ENCODE measurements around the gene RBM17.
"Not testable (repeated sequence)": the region's sequence is repeated elsewhere in the genome, so short reads cannot be mapped to it uniquely, and the experiment has no call there.

The RBM17 gene

DNA sequence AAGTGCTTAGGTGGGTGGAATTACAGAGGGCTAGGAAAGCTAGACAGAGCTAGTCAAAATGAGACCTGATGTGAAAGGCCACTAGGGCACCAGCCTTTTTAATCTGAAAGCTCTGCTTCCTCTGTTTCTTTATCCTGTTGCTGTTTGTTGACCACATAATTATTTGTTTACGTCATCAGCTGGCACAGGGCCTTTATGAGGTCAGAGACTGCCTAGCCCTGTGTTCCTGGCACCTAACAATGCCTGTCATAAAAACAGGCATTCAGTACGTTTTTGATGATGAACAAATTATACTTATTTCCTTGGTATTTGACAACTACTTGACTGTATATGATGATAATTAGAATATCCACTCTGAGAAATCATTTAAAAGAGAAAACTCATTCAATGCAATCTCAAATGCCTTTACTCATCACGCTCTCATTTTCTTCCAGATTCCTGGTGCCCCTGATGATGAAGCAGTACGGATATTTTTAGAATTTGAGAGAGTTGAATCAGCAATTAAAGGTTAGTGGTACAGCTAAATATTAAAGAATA, 26.0 kb downstream of the RBM17 start:
- no peak for DNase-seq

DNA sequence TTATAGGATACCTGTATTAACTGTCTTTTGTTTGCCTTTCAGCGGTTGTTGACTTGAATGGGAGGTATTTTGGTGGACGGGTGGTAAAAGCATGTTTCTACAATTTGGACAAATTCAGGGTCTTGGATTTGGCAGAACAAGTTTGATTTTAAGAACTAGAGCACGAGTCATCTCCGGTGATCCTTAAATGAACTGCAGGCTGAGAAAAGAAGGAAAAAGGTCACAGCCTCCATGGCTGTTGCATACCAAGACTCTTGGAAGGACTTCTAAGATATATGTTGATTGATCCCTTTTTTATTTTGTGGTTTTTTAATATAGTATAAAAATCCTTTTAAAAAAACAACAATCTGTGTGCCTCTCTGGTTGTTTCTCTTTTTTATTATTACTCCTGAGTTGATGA, 26.6 kb downstream of the RBM17 start:
- DNase-seq = no peak

GRCh38 chr10:6115824-6116350, 27.1 kb downstream of the RBM17 start:
- DNase-seq = no peak

DNA sequence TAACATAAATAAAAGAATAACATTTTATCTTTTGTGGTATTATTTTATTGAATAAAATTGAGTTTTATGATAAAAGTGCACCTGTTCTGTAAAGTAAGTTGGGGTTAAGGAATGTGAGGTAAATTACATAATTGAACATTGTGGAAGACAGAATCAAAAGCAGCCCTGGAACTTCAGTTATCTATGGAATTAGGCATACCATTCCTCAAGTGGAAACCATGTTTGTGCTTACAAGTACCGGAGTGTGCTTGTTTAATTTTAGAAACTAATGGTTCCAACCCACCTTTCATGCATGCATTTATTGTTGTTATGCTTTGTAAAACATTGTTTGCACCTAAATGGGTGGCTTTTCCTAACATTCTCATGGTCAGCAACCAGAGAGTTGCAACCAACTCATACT, 28.0 kb downstream of the RBM17 start:
- DNase-seq = no peak

GRCh38 chr10:6117711-6118110, 28.9 kb downstream of the RBM17 start:
- DNase-seq = no peak

- no peak for DNase-seq
Observed at GRCh38 chr10:6119423-6119822, 30.6 kb downstream of the RBM17 start.

DNA sequence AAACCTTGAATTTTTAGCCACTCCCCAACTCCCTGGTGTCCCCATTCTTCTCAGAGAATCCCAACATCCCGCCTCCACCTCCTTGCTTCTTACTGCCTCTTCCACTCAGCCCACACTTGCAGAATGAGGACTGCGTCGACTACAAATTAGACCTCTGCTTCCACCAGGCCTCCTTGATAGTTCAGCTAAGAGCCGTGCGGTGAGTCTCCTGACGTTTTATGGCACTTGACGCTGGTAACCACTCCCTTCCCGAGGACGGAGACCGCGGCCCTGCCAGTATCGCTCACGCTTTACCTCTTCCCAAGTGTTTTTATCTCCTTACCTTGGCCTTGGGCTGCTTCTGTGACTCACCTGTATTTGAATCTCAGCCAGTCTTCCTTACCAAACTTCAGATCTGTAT, 31.1 kb downstream of the RBM17 start:
- no peak for DNase-seq

DNA sequence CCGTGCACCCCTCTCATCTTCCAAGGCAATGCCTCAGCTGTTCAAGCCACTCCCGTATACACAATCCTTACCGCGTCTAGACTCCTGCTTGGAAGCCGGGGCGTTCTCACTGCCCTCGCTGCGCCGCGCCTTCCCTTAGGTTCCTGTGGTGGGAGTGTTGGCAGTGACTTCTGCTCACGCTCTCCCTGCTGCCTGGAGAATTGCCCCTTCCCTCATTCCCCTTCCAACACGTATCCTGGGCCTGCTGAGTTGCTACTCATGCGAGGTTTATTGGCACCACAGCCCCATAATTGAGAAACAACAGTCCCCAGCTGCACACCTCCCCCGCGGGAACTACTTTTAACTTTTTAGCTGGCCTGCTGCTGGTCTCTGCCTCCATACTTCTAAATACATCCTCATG, 31.9 kb downstream of the RBM17 start:
- DNase-seq = no peak

DNA sequence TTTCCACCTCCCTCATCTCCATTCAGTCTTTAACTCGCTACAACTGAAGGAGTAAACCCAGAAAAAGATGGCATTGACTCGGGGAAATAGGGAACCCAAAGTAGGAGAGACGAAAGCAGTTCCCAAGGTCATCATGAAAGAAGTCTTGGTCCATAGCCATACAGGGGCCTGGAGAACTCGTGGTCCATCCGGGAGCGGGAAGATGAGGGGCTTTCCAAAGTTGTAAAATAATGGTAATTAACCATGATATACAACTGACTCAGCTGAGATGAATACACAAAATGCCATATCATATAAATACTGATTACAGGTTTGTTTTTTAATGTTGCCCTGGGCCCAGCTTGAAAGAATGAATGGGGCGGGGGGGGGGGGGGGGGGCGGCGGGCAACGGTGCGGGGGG, 32.3 kb downstream of the RBM17 start:
- no peak for DNase-seq

- no peak for DNase-seq
Observed at GRCh38 chr10:6123532-6123931, 34.7 kb downstream of the RBM17 start.

GRCh38 chr10:6124666-6125065, 35.8 kb downstream of the RBM17 start:
- DNase-seq = no peak

GRCh38 chr10:6127461-6127860, 38.6 kb downstream of the RBM17 start:
- DNase-seq = not testable (repeated sequence)

- no peak for DNase-seq
Observed at GRCh38 chr10:6128087-6128486, 39.3 kb downstream of the RBM17 start.

DNA sequence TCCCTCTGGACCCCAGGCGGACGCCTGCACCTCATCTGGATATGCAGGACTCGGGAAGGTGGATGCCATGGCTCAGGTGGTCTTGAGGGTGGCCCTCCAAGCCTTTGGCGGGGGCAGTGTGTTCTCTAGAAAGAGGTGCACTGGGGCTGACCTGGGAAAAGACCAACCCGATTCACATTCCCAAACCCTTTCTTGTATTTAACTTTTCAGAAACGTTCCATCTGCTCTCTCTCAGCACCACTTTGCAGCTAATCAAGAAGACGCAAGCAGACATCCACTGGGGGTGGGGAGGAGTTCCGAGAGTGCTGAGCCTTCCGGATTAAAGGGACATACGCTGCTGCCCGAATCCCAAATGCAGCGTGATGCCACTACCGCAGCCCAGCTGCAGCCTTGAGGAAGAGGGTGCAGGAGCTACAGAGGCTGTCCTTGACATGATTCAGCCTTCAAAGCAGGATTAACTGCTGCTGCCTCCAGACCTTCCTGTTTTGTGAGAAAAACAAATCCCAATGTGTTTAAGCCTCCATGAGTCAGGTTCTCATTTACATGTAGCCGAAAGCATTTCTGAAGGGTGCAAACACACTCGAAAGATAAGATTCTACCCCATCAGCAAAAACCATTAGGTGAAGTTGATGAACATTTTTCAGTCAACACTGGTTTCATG, 39.9 kb downstream of the RBM17 start:
- DNase-seq = no peak

DNA sequence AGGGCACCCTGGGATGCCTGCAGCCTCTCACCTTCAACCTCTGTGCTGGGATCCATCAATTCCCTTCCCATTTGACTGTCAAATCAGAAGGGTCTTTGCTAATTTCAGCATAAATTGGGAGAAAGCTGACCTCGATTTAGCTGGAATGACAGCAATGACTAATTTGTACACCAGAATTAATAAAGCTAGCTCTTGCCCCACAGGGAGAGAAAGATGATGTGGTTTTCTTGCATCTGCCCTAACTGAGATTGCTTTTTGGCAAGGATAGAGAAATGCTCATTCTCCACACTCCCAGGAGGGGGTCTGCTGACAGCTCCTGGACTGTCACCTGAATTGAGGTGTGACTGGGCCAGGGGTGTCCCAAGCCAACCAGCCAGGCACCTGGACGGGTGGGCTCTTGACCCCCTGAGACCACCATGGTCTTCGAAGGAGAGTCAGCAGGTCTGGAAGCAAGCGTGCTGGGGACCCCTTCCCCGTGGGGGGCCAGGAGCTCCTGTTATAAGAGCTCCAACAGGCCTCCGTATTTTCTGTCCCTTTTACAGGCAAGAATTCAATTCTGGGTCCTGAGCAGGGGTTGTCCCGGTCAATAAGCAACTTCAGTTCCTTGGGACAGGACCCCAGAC, 42.1 kb downstream of the RBM17 start:
- no peak for DNase-seq

DNA sequence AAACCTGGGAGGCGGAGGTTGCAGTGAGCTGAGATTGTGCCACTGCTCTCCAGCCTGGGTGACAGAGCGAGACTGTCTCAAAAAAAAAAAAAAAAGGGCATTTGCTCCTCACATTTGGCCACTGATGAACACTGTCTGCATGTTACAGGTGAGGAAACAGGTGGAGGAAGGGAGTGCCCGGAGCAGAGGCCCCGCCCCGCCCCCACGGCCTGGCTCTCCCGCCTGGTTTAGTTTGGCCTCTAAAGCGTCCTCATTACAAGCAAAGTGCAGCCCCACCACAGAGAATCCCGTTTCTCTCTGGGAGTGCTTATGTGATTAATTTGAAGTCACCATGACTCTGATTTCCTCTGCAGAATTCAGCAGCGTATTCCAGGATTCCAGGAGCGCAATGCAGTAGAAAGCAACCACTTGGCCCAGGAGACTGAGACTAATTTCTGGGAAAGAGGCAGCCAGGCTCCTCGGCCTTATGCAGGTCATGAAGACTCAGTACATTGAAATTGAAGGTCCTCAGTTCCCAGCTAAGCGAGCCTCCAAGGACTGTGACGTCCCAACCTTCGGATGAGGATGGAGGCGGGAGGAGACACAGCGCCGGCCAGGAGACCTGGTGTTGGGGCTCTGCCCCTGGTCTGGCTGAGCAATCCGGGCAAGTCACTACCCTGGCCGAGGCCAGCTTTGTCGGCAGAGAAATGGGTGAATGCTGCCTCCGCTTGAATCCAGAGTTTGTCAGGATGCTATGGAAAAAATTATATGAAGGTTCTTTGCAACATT, 44.7 kb downstream of the RBM17 start:
- no peak for DNase-seq

- DNase-seq = no peak
Observed at GRCh38 chr10:6134099-6134823, 45.4 kb downstream of the RBM17 start.

- DNase-seq = no peak
Observed at GRCh38 chr10:6135039-6135438, 46.2 kb downstream of the RBM17 start.

DNA sequence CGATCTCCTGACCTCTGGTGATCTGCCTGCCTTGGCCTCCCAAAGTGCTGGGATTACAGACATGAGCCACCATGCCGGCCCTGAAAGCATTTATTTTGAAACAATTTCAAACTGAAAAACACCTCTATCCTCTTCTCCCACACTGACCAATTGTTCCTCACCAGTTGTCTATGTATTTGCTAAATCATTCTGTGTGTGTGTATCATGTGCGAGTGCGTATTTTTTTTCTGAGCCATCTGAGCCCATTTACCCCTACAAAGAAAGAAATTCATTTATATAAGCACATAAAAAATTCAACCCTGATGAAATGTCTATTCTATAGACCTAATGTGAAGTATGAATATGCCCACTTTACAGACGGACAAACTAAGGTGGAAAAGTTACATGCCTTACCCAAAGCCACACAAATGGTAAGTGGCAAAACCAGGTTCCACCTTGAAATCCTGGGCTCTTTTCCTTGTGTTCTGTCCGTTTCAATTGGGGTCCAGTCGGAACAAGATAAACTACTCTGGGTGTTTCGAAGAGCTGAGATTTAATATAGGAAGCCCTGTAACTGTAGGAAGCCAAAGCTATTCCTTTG, 46.8 kb downstream of the RBM17 start:
- no peak for DNase-seq

DNA sequence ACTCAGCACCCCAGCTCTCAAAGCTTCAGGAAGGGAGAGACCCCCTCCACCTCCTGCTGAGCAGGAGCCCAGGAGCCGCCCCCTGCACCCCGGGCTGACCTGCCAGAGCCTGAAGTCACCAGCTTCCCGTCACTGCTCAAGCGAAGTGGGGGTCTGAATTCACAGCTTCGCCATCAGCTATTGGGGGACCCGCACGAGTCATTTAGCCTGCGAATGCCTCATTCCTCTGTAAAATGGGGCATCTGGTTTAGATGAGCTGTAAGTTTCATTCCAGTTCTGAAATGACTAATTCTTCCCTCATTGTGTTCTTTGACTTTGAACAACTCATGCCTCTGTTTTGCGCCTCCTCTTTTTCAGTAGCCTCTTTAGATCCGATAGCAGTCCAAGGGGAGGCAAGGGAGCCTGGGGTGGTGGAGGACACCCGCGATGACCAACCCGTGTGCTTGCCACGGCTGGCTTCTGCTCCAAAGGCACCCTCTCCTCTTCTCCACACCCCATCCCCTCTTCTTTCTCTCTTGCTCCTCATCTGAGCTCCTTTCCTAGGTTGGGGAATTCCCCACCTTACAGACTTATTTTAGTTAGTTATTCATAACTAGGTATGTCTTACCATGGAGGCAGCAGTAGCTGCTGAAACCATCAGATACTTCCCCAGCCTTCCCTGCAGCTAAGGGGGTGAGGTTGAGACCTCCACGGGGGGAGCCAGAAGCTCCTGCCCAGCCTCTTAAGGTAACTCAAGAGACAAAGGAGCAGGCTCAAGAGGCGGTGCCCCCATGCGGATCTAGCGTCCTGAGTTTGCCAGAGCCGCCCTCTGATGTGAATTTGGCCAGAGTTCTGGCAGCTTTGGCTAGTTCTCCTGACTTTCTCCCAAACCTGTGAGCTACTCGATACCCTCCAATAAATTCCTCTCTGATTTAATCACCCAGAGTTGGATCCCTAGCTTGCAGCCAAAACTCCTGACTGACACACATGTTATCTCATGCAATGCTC, 47.7 kb downstream of the RBM17 start:
- no peak for DNase-seq

DNA sequence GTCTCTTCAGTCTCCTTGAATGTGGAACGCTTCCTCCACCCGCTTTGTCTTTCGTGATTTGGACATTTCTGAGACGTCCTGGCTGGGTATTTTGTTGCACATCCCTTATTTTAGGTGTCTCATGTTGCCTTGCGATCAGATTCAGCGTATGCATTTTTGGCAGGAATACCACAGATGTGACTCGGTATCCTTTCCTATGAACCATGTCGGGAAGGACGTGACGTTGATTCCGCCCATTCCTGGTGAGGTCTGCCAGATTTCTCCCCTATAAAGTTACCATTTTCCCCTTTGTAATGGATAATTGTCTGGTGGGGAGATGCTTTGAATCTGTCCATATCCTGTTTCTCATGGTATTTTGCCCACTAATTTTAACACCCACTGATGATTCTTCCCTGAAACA, 49.6 kb downstream of the RBM17 start:
- no peak for DNase-seq

Data from NCI-H1436 (cell line).